GM12891 (cell line): ENCODE results near the gene DMKN.

Experiments
- POLR2A ChIP-seq: IDR thresholded peaks from 2 replicates; pipeline ENCODE4 v1.6.1; 2011; ENCODE audit warnings: low read depth, low read length, control low read depth
- POLR2AphosphoS5 ChIP-seq: IDR thresholded peaks from 2 replicates; pipeline ENCODE4 v1.6.1; 2011; ENCODE audit warnings: low read depth, low read length, control low read depth
- POU2F2 ChIP-seq: IDR thresholded peaks from 2 replicates; pipeline ENCODE4 v1.6.1; 2011; ENCODE audit warnings: low read depth, mild to moderate bottlenecking, control low read depth, low read length, moderate library complexity
- TAF1 ChIP-seq: IDR thresholded peaks from 2 replicates; pipeline ENCODE4 v1.6.1; 2011; ENCODE audit warnings: low read depth, low read length, control low read depth

DNA sequence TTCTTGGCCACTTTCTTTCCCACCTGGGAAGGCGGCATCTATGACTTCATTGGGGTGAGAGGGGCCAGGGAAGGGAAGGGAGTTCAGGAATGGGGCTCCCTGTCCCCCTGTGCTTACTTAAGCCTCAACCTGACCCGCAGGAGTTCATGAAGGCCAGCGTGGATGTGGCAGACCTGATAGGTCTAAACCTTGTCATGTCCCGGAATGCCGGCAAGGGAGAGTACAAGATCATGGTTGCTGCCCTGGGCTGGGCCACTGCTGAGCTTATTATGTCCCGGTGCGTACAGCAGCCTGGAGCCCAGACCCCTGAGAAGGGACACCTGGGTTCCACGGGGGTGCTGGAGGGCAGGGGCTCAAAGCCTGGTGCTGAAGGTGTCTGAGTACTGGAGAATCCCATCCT, 33.1 kb upstream of the DMKN start:
- TF ChIP-seq POLR2AphosphoS5 (no peak), POU2F2 (no peak), TAF1 (no peak), POLR2A (no peak)
